ENCODE results near the gene HUNK. TPM values are rescaled to one million over a fixed set of nuclear protein-coding genes. Genes with fewer than 3 reads are reported as not detected.

Gene HUNK
- total and polyA plus RNA-seq, 5 experiments from 2014 or later = 0.05 to 0.74 (median 0.23) TPM; not detected in 2

- no peak for ATAC-seq
- no peak for DNase-seq
- peaks cover 0 to 13% (median 0%) of the 10 kb centered on the region in 9 donors for H3K9me3 Mint-ChIP-seq
- peaks cover 0 to 3% (median 3%) of the 10 kb centered on the region in 3 donors for H3K36me3 Mint-ChIP-seq
- no peak overlapping the region for H3K4me3 Mint-ChIP-seq
- POLR2A ChIA-PET = no interaction called here
- H3K27ac Mint-ChIP-seq = no peak overlapping the region
- peaks cover 6 to 22% (median 18%) of the 10 kb centered on the region in 4 donors for H3K4me1 Mint-ChIP-seq
- H3K27me3 Mint-ChIP-seq = peaks cover 8 to 31% (median 15%) of the 10 kb centered on the region in 5 donors
These were observed 29.6 kb downstream of the HUNK start for GRCh38 chr21:31902438-31902837.

GRCh38 chr21:31903896-31904295 lies 31.1 kb downstream of the HUNK start:
- peaks cover 0 to 13% (median 0%) of the 10 kb centered on the region in 9 donors for H3K9me3 Mint-ChIP-seq
- no peak overlapping the region for H3K27ac Mint-ChIP-seq
- H3K27me3 Mint-ChIP-seq = peaks cover 11 to 43% (median 19%) of the 10 kb centered on the region in 5 donors
- H3K4me1 Mint-ChIP-seq = peaks cover 4 to 16% (median 13%) of the 10 kb centered on the region in 4 donors
- peaks cover 0 to 3% (median 3%) of the 10 kb centered on the region in 3 donors for H3K36me3 Mint-ChIP-seq
- ATAC-seq = no peak
- H3K4me3 Mint-ChIP-seq = no peak overlapping the region
- POLR2A ChIA-PET = interaction anchor here (0.6 kb wide), 1 partner anchor 58 kb away, joined by 3 read pairs; no protein-coding TSS in a partner anchor
- DNase-seq = no peak

DNA sequence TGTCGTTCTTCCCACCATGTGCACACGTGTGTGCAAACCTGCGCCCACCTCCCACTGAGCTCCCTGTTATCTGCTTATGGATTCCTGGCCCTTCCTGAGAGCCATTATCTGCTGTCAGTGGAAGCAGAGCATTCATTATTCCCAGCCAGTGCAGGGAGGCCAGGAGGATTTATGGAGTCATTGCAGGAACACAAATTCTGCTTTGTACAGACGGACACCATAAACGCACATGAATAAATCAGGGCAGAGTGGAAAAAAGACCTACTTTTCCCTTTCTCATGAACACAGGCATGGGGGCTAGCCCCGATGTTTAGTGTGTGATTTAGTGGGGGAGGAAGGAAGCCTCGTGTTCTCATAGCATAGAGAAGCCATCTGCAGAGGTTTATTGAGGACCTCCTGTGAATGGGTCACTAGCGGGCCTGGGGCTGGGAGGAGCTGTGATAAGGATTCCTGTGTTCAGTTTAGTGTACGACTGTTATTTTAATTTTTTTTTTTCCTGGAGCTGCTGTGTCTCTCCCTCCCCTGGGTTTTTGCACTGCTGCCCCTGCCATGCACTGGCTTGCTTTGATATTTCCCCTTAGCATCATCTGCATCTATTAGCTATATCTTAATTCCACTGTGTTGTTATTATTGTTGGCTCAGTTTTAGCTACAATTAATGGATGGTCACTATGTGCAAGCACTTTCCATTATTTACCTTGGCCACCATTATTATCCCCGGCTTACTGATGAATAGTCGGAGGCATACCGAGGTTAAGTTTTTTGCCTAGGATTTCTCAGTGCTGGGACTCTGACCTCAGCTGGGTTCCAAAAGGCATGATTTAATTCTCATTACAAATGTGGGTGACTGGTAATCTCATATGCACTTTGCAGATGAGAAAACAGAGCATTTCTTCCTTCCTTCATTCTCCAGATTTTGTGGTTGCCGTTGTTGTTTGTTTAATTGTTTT lies 33.0 kb downstream of the HUNK start:
- peaks cover 13 to 61% (median 23%) of the 10 kb centered on the region in 5 donors for H3K27me3 Mint-ChIP-seq
- ATAC-seq = no peak
- H3K4me1 Mint-ChIP-seq = peaks cover 0 to 5% (median under 1%) of the 10 kb centered on the region in 4 donors
- no peak for DNase-seq
- H3K27ac Mint-ChIP-seq = no peak overlapping the region
- H3K36me3 Mint-ChIP-seq = peaks cover 0 to 3% (median 3%) of the 10 kb centered on the region in 3 donors
- POLR2A ChIA-PET = no interaction called here
- H3K4me3 Mint-ChIP-seq = no peak overlapping the region
- no peaks in the 10 kb centered on the region for H3K9me3 Mint-ChIP-seq

- DNase-seq (no peak), ATAC-seq (no peak)
- POLR2A ChIA-PET = no interaction called here
- H3K27me3 Mint-ChIP-seq = peaks cover 18 to 87% (median 36%) of the 10 kb centered on the region in 5 donors
- H3K4me3 Mint-ChIP-seq = no peak overlapping the region
- peaks cover 0 to 5% (median 3%) of the 10 kb centered on the region in 3 donors for H3K36me3 Mint-ChIP-seq
- H3K4me1 Mint-ChIP-seq = peaks cover 0 to 5% (median under 1%) of the 10 kb centered on the region in 4 donors
- H3K9me3 Mint-ChIP-seq = no peaks in the 10 kb centered on the region
- H3K27ac Mint-ChIP-seq = no peak overlapping the region
These were observed 35.5 kb downstream of the HUNK start for GRCh38 chr21:31908106-31909031.

DNA sequence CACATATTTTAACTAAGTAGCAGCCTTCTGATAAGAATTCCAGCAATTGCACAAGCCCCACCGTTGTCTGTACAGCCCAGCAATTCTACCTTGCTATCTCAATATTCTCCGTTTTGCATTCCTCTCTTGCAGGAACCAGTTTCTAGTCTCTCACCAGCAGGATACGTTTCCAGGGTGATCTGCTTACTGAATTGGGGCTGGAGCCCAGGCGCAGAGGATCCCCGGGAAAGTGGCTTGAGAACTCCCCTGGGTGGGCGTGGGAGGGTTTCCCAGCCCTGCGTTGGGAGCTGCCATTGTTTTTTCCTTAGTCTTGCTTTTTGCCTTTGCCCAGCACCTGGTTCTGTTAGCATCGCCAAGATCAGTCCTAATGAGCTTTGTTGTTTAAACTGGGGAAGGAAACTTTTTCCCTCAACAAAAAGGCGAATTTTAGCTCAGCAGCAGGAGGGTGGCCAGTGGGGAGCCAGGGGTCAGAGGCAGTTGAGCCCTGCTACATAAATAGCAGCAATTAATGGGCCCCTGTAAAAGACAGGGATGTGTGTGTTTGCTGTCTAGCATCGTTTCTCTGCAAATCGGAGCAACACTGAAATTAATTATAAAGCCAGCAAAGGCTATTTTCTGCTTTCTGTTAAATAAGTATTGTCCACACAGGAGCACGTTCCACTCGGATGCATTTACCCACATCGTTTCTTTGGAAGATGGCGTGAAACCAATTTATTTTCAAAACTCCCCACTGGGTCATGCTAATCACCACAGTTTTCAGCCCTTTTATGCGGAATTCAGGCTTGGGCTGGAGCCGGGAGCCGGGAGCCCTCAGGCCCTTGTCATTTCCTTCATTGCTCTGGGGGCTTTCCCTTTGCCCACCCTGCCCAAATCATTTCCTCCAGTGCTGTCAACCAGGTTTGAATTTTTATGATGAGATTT lies 36.6 kb downstream of the HUNK start:
- H3K27ac Mint-ChIP-seq = no peak overlapping the region

DNA sequence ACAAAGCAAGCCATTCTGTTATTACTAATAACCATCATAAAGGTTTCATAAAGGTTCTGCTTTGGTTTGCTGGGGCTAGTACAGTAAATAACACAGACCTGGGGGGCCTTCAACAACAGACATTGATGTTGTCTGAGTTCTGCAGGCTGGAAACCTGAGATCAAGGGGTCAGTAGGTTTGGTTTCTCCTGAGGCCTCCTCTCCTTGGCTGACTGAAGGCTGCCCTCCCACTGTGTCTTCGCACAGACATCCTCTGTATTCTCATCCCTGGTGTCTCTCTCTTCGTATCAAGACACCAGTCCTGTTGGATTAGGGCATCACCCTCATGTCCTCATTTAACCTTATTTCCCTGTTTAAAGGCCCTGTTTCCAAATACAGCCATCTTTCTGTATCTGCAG lies 37.3 kb downstream of the HUNK start:
- POLR2A ChIA-PET = no interaction called here

More for the DNA sequence above, 36.6 kb downstream of the HUNK start:
- H3K27me3 Mint-ChIP-seq = peaks cover 17 to 90% (median 38%) of the 10 kb centered on the region in 5 donors
- H3K4me3 Mint-ChIP-seq = no peak overlapping the region
- no peak for ATAC-seq
- no peaks in the 10 kb centered on the region for H3K9me3 Mint-ChIP-seq
- POLR2A ChIA-PET = no interaction called here
- no peak for DNase-seq
- H3K4me1 Mint-ChIP-seq = peaks cover 0 to 5% (median under 1%) of the 10 kb centered on the region in 4 donors
- peaks cover 0 to 5% (median 3%) of the 10 kb centered on the region in 3 donors for H3K36me3 Mint-ChIP-seq

DNA sequence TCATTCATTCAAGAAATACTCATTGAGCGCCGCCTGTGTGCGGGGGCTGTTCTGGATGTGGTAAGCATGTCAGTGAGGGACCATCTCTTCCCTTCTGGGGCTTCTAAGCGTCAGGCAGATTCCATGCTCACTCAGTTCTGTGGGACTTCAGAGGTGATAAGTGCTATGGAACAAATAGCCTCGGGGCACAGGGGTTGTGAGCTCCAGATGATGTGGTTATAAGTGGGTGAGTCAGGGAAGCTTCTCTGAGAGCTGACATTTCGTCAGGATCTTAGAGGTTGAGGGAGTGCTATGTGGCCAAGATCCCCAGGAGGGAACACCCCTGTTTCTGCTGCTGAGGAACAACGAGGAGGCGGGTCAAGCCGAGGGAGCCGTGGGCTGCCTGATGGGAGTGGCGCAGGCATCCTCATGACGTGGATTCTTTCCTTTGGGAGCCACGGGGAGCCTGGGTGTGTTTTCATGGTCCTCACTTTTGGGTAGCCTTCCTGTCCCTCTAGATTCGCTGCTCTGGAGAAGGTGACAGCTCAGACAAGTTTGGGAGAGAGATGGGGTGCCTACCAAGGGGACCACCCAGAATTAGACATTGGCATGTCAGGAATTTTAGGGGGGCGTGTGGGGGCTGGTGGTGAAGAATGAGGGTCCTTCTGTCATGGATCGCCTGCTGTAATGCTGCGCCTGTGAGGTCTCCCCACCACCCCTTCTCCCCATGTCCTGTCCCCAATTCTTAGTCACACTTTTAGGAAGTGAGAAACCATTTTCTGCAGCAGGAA lies 38.5 kb downstream of the HUNK start:
- Mint-ChIP-seq H3K27ac (no peak overlapping the region), H3K27me3 (peaks cover 12 to 71% (median 26%) of the 10 kb centered on the region in 5 donors), H3K9me3 (no peaks in the 10 kb centered on the region), H3K4me3 (no peak overlapping the region), H3K36me3 (peaks cover 0 to 3% (median 2%) of the 10 kb centered on the region in 3 donors), H3K4me1 (peaks cover 0 to 5% (median under 1%) of the 10 kb centered on the region in 4 donors)
- ATAC-seq (no peak), DNase-seq (no peak)
- POLR2A ChIA-PET = interaction anchor here (0.6 kb wide), 1 partner anchor 11 kb away, joined by 4 read pairs; no protein-coding TSS in a partner anchor

More for the DNA sequence above, 37.3 kb downstream of the HUNK start:
- H3K4me3 Mint-ChIP-seq = no peak overlapping the region
- peaks cover 0 to 3% (median 2%) of the 10 kb centered on the region in 3 donors for H3K36me3 Mint-ChIP-seq
- no peaks in the 10 kb centered on the region for H3K9me3 Mint-ChIP-seq
- ATAC-seq = no peak
- H3K4me1 Mint-ChIP-seq = peaks cover 0 to 5% (median under 1%) of the 10 kb centered on the region in 4 donors
- H3K27ac Mint-ChIP-seq = no peak overlapping the region
- no peak for DNase-seq
- peaks cover 17 to 84% (median 31%) of the 10 kb centered on the region in 5 donors for H3K27me3 Mint-ChIP-seq

GRCh38 chr21:31912501-31912900 lies 39.7 kb downstream of the HUNK start:
- no peaks in the 10 kb centered on the region for H3K9me3 Mint-ChIP-seq
- H3K36me3 Mint-ChIP-seq = peaks cover 0 to 2% (median 0%) of the 10 kb centered on the region in 3 donors
- peaks cover 7 to 61% (median 22%) of the 10 kb centered on the region in 5 donors for H3K27me3 Mint-ChIP-seq
- H3K4me3 Mint-ChIP-seq = no peak overlapping the region
- ATAC-seq = no peak
- H3K27ac Mint-ChIP-seq = no peak overlapping the region
- DNase-seq = no peak
- POLR2A ChIA-PET = no interaction called here
- peaks cover 0 to 5% (median 0%) of the 10 kb centered on the region in 4 donors for H3K4me1 Mint-ChIP-seq

DNA sequence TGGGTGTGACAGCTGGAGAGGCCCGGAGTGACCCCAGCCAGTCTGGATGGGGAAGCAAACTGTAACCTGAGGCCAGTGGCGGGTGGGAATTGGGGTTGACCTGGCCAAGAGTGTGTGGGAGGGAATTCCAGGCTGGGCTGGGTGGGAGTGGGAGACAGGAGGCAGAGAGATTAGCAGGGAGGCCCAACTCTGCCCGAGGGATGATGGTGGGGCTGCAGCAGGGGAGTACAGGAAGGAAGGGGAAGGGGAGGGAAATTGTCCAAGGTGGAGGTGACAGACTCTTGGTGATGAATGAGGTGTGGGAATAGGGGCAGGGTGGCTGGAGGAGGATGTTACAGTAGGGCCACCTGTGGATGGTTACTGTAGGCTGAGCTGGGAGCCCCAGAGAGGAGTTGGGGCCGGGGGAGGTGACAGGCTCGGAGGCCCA lies 40.4 kb downstream of the HUNK start:
- DNase-seq = no peak
- no peak overlapping the region for H3K27ac Mint-ChIP-seq
- POLR2A ChIA-PET = no interaction called here
- H3K36me3 Mint-ChIP-seq = peaks cover 0 to 2% (median 0%) of the 10 kb centered on the region in 3 donors
- no peaks in the 10 kb centered on the region for H3K9me3 Mint-ChIP-seq
- H3K4me3 Mint-ChIP-seq = no peak overlapping the region
- ATAC-seq = no peak
- H3K27me3 Mint-ChIP-seq = peaks cover 5 to 56% (median 21%) of the 10 kb centered on the region in 5 donors
- H3K4me1 Mint-ChIP-seq = peaks cover 0 to 5% (median 0%) of the 10 kb centered on the region in 4 donors

GRCh38 chr21:31914472-31914871 lies 41.7 kb downstream of the HUNK start:
- DNase-seq (no peak), ATAC-seq (no peak)
- Mint-ChIP-seq H3K27me3 (peaks cover 2 to 43% (median 17%) of the 10 kb centered on the region in 5 donors), H3K4me3 (no peak overlapping the region), H3K4me1 (no peaks in the 10 kb centered on the region), H3K36me3 (peaks cover 0 to 2% (median 0%) of the 10 kb centered on the region in 3 donors), H3K9me3 (no peaks in the 10 kb centered on the region), H3K27ac (no peak overlapping the region)
- POLR2A ChIA-PET = no interaction called here

DNA sequence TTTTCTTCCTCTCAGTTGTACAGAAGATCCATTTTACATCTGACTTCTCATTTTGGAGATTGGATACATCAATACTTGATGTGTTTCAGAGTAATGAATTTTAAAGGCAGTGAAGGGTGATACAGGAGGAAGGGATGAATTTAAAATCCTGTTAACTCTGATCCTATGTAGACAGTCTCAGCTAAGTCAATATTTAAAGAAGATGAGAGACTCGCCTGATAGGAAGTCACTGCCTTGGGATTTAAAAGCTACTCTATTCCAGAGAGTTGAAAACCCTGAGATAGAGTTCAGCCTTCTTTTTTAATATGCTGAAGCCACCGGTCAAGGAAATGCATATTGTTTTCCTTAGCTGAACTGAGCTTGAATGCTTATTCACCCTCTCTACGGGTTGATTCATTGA lies 42.7 kb downstream of the HUNK start:
- no peaks in the 10 kb centered on the region for H3K4me1 Mint-ChIP-seq
- peaks cover 0 to 2% (median 0%) of the 10 kb centered on the region in 3 donors for H3K36me3 Mint-ChIP-seq
- peaks cover 2 to 33% (median 17%) of the 10 kb centered on the region in 5 donors for H3K27me3 Mint-ChIP-seq
- no peak for DNase-seq
- no peak for ATAC-seq
- no peaks in the 10 kb centered on the region for H3K9me3 Mint-ChIP-seq
- POLR2A ChIA-PET = no interaction called here
- no peak overlapping the region for H3K4me3 Mint-ChIP-seq
- no peak overlapping the region for H3K27ac Mint-ChIP-seq
